Measurements from ENCODE around the gene ZFP57. TPM values are rescaled to one million over a fixed set of nuclear protein-coding genes. Genes with fewer than 3 reads are reported as not detected.

Gene ZFP57
- total RNA-seq, 4 donors from 2014 or later: 0.66 TPM; not detected in 3

- peaks cover 0 to 5% of the 10 kb centered on the region in 2 donors for H3K27me3 ChIP-seq
- H3K4me3 ChIP-seq: peak overlapping the region; percentile 42 to 76 (median 54)
- no peaks in the 10 kb centered on the region for H3K36me3 ChIP-seq
- TF ChIP-seq EP300 (IDR thresholded peaks at IDR 0.05) (peak in 1 of 2 donors; percentile 94), CTCF (IDR thresholded peaks at IDR 0.05) (peak; percentile 90 to 96 (median 93)), POLR2A (IDR thresholded peaks at IDR 0.05) (peak in 1 of 2 donors; percentile 82)
- peak overlapping the region; percentile 74 to 94 (median 90) for H3K27ac ChIP-seq
- DNase-seq (ENCODE audit: low spot score in 2 of 2): peak; percentile 98 to 100
- peaks cover 0 to 11% (median 3%) of the 10 kb centered on the region in 4 donors for H3K4me1 ChIP-seq
- 4 to 6% methylated on average over 28 to 33 of the region's 33 CpGs for WGBS, 2 donors
- no peaks in the 10 kb centered on the region for H3K9me3 ChIP-seq
These were observed 31.0 kb downstream of the ZFP57 start for GRCh38 chr6:29649701-29650673.

- no peaks in the 10 kb centered on the region for H3K36me3 ChIP-seq
These were observed 32.9 kb downstream of the ZFP57 start for GRCh38 chr6:29647927-29648642.

GRCh38 chr6:29641430-29642148 lies 39.4 kb downstream of the ZFP57 start:
- no peaks in the 10 kb centered on the region for H3K4me1 ChIP-seq
- H3K27me3 ChIP-seq: no peaks in the 10 kb centered on the region
- H3K4me3 ChIP-seq: no peak overlapping the region
- no peaks in the 10 kb centered on the region for H3K9me3 ChIP-seq
- DNase-seq (ENCODE audit: low spot score in 2 of 2): no peak
- WGBS, 2 donors: 34 to 44% methylated on average over 3 of the region's 3 CpGs
- no peaks in the 10 kb centered on the region for H3K36me3 ChIP-seq
- H3K27ac ChIP-seq: no peak overlapping the region
- TF ChIP-seq CTCF (IDR thresholded peaks at IDR 0.05): no peak
- no peak for TF ChIP-seq EP300 (IDR thresholded peaks at IDR 0.05)
- no peak for TF ChIP-seq POLR2A (IDR thresholded peaks at IDR 0.05)

More at GRCh38 chr6:29647927-29648642, 32.9 kb downstream of the ZFP57 start:
- 86 to 90% methylated on average over 23 of the region's 23 CpGs for WGBS, 2 donors
- peaks cover 0 to 11% (median 3%) of the 10 kb centered on the region in 4 donors for H3K4me1 ChIP-seq
- H3K27ac ChIP-seq: no peak overlapping the region
- TF ChIP-seq POLR2A (IDR thresholded peaks at IDR 0.05): no peak
- peak in 3 of 5 experiments; percentile 17 to 43 (median 27) for TF ChIP-seq CTCF (IDR thresholded peaks at IDR 0.05)
- H3K9me3 ChIP-seq: no peaks in the 10 kb centered on the region
- no peak overlapping the region for H3K4me3 ChIP-seq
- no peaks in the 10 kb centered on the region for H3K27me3 ChIP-seq
- no peak for DNase-seq (ENCODE audit: low spot score in 2 of 2)

GRCh38 chr6:29637247-29637646 lies 43.7 kb downstream of the ZFP57 start:
- 85 to 94% methylated on average over 9 of the region's 9 CpGs for WGBS, 2 donors
- TF ChIP-seq POLR2A (IDR thresholded peaks at IDR 0.05) (no peak), CTCF (IDR thresholded peaks at IDR 0.05) (no peak), EP300 (IDR thresholded peaks at IDR 0.05) (no peak)

More at GRCh38 chr6:29637247-29637646, 43.7 kb downstream of the ZFP57 start:
- Histone ChIP-seq H3K27me3 (no peaks in the 10 kb centered on the region), H3K27ac (no peak overlapping the region), H3K36me3 (no peaks in the 10 kb centered on the region), H3K9me3 (no peaks in the 10 kb centered on the region), H3K4me3 (no peak overlapping the region), H3K4me1 (peaks cover 0 to 11% (median 0%) of the 10 kb centered on the region in 4 donors)
- DNase-seq (ENCODE audit: low spot score in 2 of 2): no peak

Measured in tibial nerve (tissue), 4 donors.